HepG2 (cell line): ENCODE data around the gene HOXC11. TPM values are rescaled to one million over a fixed set of nuclear protein-coding genes. Genes with fewer than 3 reads are reported as not detected.

ENCODE experiments used
- AHR ChIP-seq: IDR thresholded peaks from 2 replicates; pipeline ENCODE4 v1.6.1; 2018; ENCODE audit warnings: missing genetic modification reagents, missing compliant biosample characterization
- GATAD1 ChIP-seq: IDR thresholded peaks from 2 replicates; pipeline ENCODE4 v1.6.1; 2016; ENCODE audit warnings: missing genetic modification reagents, missing compliant biosample characterization
- HDAC1 ChIP-seq: sonication (generic); formaldehyde crosslinking; IDR thresholded peaks from 2 replicates; pipeline ENCODE4 v1.5.1; 2020; ENCODE audit warnings: mild to moderate bottlenecking, missing genetic modification reagents
- KLF12 ChIP-seq: sonication (generic); formaldehyde crosslinking; IDR thresholded peaks from 2 replicates; pipeline ENCODE4 v1.4.0; 2020; ENCODE audit warnings: missing genetic modification reagents, borderline replicate concordance
- PCBP1 ChIP-seq: fragments of 200-400 bp; formaldehyde crosslinking; IDR thresholded peaks from 2 replicates; pipeline ENCODE4 v1.6.1; 2017; ENCODE audit warnings: mild to moderate bottlenecking, low read depth, low read length, borderline replicate concordance
- SIN3B ChIP-seq: fragments of 150-350 bp; IDR thresholded peaks from 2 replicates; pipeline ENCODE4 v1.6.1; 2014; ENCODE audit warnings: low read length
- SNAPC5 ChIP-seq: sonication (generic); formaldehyde crosslinking; IDR thresholded peaks from 2 replicates; pipeline ENCODE4 v1.8.1; 2023; ENCODE audit warnings: mild to moderate bottlenecking, missing genetic modification reagents, borderline replicate concordance
- SRY ChIP-seq: sonication (generic); formaldehyde crosslinking; IDR thresholded peaks from 2 replicates; pipeline ENCODE4 v1.8.0; 2022; ENCODE audit warnings: mild to moderate bottlenecking, missing genetic modification reagents
- TFAP4 ChIP-seq: sonication (generic); IDR thresholded peaks from 2 replicates; pipeline ENCODE4 v1.6.1; 2016; ENCODE audit warnings: low read depth, borderline replicate concordance
- ZFY ChIP-seq: sonication (generic); formaldehyde crosslinking; IDR thresholded peaks from 2 replicates; pipeline ENCODE4 v1.4.0; 2020; ENCODE audit warnings: missing genetic modification reagents
- ZHX2 ChIP-seq, 2 experiments: sonication (generic) in 1 of 2; formaldehyde crosslinking in 1 of 2; IDR thresholded peaks; 2 replicates each; pipeline versions ENCODE4 v1.6.1 to v1.9.0; 2014 to 2022; ENCODE audit warnings: antibody characterized with exemption in 1 of 2, borderline replicate concordance in 1 of 2, inconsistent platforms in 1 of 2, low read depth in 1 of 2, missing genetic modification reagents in 1 of 2
- ZKSCAN8 ChIP-seq: IDR thresholded peaks from 2 replicates; pipeline ENCODE4 v1.6.1; 2016; ENCODE audit warnings: borderline replicate concordance, missing genetic modification reagents, missing compliant biosample characterization
- ZNF224 ChIP-seq: sonication (generic); formaldehyde crosslinking; IDR thresholded peaks from 2 replicates; pipeline ENCODE4 v1.5.0; 2020; ENCODE audit warnings: mild to moderate bottlenecking, missing genetic modification reagents
- ZNF451 ChIP-seq: sonication (generic); formaldehyde crosslinking; IDR thresholded peaks from 2 replicates; pipeline ENCODE4 v1.5.0; 2020; ENCODE audit warnings: mild to moderate bottlenecking, missing genetic modification reagents
- ZNF468 ChIP-seq: sonication (generic); formaldehyde crosslinking; IDR thresholded peaks from 2 replicates; pipeline ENCODE4 v1.8.0; 2022; ENCODE audit warnings: mild to moderate bottlenecking, moderate library complexity, missing genetic modification reagents
- ZNF567 ChIP-seq: sonication (generic); formaldehyde crosslinking; IDR thresholded peaks from 2 replicates; pipeline ENCODE4 v1.8.1; 2023; ENCODE audit warnings: mild to moderate bottlenecking, missing genetic modification reagents, borderline replicate concordance
- ZNF670 ChIP-seq: sonication (generic); formaldehyde crosslinking; IDR thresholded peaks from 2 replicates; pipeline ENCODE4 v1.8.0; 2022; ENCODE audit warnings: mild to moderate bottlenecking, missing genetic modification reagents, borderline replicate concordance
- ZNF7 ChIP-seq: IDR thresholded peaks from 2 replicates; pipeline ENCODE4 v1.6.1; 2016; ENCODE audit warnings: missing biosample characterization, missing genetic modification reagents
- ZNF710 ChIP-seq: sonication (generic); formaldehyde crosslinking; IDR thresholded peaks from 2 replicates; pipeline ENCODE4 v1.5.0; 2020; ENCODE audit warnings: mild to moderate bottlenecking, missing genetic modification reagents, borderline replicate concordance
- ZSCAN30 ChIP-seq: sonication (generic); formaldehyde crosslinking; IDR thresholded peaks from 2 replicates; pipeline ENCODE4 v1.5.0; 2020; ENCODE audit warnings: mild to moderate bottlenecking, missing genetic modification reagents
- polyA plus RNA-seq, 8 experiments: library from polyadenylated mRNA; depleted of rRNA in 3 of 8; stranded (reverse) in 7 of 8; unstranded in 1 of 8; fragments of >200 nt; fragmentation: Illumina TruSeq in 4 of 8; extraction: Trizol in 4 of 8; gene quantifications; 2 replicates each; pipeline versions ENCODE4 v1.2.1 to v1.2.3, GENCODE V29; 2011 to 2016; ENCODE audit warnings: low read depth in 4 of 8, missing spikeins in 1 of 8, mixed read lengths in 1 of 8; ENCODE audit not compliant: insufficient read depth in 1 of 8
- total RNA-seq, 5 experiments: library from RNA; depleted of rRNA; stranded (reverse); fragments of >200 nt; fragmentation: Illumina TruSeq; extraction: Trizol; gene quantifications; 2 replicates each; pipeline ENCODE4 v1.2.3, GENCODE V29; 2016; ENCODE audit warnings: low read depth in 1 of 5

HOXC11 gene
- total and polyA plus RNA-seq, 2 of the 13 experiments (the other 11 are each of a cell fraction or from before 2014, with no cell fraction given), result not detected

GRCh38 chr12:54000116-54001114 lies 27.5 kb downstream of the HOXC11 start, which contains the start of gene HOXC9 (continued):
- TF ChIP-seq ZHX2 (IDR thresholded peaks at IDR 0.05; ENCODE audit: low read depth) (no peak), ZHX2 (CRISPR knock-in tag; IDR thresholded peaks at IDR 0.05; ENCODE audit: borderline replicate concordance) (no peak), ZSCAN30 (CRISPR knock-in tag) (no peak), SIN3B (no peak), ZNF710 (no peak), GATAD1 (CRISPR knock-in tag) (no peak), SNAPC5 (CRISPR knock-in tag) (no peak), ZNF468 (peak; percentile 72; the same call in 1 of the 2 replicates), SRY (no peak), ZKSCAN8 (CRISPR knock-in tag) (no peak), ZNF567 (CRISPR knock-in tag) (no peak), AHR (CRISPR knock-in tag) (no peak), PCBP1 (no peak), HDAC1 (CRISPR knock-in tag) (peak; percentile 35; the same call in 1 of the 2 replicates), ZNF451 (CRISPR knock-in tag) (no peak), KLF12 (CRISPR knock-in tag) (no peak), TFAP4 (no peak), ZNF7 (no peak), ZNF670 (0 out of 2 replicates have a peak, but pooled peaks have one; percentile 44), ZFY (CRISPR knock-in tag) (peak; percentile 57), ZNF224 (CRISPR knock-in tag) (no peak)
